Activated CD8-positive, alpha-beta memory T cell treated with anti-CD3 and anti-CD28 coated beads, Interleukin-2, amount 50 U/mL, for 48 hours (primary cell): ENCODE results near the gene IQCN.
"Not testable (repeated sequence)": the region's sequence is repeated elsewhere in the genome, so short reads cannot be mapped to it uniquely, and the experiment has no call there.

ENCODE experiments used
- DNase-seq: peaks from one replicate; pipeline ENCODE4 v3.0.0-alpha.2; 2020

Gene IQCN

DNA sequence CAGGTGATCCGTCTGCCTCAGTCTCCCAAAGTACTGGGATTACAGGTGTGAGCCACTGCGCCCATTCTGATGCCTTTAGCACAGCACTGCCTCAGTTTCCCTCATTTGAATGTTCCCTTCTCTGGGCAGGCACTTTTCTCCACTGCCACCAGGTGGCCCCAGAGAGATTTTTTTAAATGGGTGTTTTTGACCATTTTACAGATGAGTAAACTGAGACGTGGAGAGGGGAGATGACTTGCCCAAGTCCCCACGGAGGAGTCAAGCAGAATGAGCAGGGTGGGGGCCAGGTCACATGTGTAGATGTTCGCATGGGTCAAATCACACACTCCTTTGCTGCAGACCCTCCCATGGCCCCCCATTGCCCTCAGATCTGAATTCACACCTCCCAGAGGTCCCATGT lies 44.8 kb downstream of the IQCN start:
- no peak for DNase-seq

DNA sequence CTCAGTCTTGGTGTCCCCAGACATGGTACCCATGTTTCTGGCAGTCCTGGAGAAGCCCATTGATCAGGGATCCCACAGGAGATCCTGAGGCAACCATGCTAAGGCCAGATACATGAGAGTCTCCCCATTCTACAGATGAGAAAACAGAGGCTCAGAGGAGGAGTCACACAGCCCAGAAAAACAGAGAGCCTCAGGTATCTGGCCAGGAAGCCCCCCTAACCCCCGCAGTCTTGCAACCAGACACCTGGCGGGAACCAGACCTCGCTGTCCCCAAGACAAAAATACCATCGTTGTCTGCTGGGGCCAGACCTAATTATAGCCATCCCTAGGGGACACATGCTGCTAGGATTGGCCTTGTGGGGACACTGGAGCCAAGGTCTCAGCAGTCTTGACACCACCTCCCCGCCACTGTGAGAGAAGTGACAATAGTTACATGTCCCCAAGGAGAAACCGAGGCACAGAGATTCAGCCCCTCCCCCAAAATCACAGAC lies 46.4 kb downstream of the IQCN start:
- DNase-seq, result no peak

DNA sequence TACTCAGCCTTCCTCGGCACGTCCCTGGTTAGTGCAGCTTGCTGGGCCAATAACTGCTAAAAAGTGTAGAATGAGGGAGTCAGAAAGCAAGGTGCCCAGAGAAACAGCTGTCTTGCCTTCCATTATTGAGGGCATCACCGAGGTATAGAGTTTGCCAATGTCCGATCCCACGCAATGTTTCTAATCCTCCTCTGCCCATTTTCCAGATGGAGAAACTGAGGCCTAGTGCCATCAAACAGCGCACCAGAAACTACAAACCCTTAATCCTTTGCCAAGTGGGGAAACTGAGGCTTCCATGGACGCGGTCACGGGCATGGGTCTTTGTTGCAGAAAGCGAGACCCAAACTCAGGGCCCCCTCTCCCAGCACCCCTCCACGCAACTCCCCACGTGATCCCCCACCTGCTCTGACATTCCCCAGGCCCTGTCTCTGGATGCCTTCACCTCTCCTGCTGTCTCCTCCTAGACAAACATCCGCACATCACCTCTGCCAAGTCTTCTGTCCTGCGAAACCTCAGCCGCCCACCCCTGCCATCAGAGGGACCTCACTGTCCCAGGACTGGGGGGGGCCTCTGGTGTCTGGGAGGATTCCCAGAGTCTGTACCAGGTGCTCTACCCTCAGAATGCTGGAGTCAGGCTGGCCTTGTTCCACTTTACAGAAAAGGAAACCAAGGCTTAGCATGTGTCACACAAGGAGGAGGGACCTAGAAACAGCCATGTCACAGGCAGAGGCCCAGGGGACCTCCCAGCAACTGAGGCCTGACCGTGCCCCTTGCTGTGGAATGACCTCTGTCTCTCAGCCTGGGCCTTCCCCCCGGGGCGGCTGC lies 47.1 kb downstream of the IQCN start:
- no peak for DNase-seq

DNA sequence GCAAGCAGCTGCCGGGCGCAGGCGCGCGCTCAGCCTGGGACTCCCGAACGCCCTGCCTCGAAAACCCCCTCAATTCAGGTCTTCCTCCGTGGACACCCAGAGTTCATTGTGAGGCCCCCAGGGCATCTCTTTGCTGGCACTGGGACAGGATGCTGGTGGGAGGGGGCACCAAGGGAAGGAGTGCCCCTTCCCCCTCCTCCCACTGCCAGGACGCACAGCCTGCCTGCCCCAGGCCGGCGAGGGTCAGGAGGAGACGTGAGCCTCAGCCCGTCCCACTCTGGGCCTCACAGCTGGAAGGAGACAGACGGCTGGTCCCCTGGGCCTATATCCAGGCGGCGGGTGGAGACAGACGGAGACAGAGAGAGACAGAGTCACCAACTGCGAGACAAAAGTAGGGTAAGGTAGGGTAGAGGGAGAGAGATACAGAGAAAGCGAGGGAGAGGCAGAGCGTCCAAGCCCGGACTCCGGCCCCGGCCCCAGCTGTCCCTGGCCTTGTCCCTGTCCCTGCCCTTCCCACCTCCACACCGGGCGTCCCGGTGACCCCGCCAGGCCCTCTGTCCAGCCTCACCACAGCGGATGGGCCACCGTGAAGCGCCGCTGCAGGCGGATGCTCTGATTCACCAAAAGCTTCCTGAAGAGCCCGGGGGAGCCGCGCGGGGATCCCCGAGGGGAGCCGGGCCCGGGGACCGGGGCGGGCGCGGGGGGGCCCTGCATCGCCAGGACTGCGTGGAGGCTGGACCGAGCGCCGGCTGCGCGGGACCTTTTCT lies 48.4 kb downstream of the IQCN start, which contains the start of gene PDE4C:
Gene PDE4C, minus strand, starts transcription at position 737 of the 767 bp plus-strand sequence. Its CDS starts 23 bp downstream, at position 714.
- DNase-seq, result no peak

DNA sequence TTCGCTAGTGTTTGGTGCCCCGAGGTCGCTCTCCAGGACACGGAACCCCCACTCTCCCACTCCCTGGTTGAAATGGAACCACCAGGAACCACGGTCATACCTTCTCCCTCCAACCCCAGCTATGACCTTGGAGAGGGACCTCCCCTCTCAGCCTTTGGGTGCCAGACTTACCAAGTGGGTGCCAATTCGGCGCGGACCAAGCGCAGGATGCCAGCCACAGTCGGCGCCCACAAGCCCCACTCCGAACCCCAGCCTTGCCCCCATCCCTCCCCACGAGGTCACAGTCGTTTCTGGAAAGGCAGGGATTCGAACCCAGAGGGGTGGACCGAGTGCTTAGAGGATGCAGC lies 48.9 kb downstream of the IQCN start:
- DNase-seq, result peak; percentile 61

DNA sequence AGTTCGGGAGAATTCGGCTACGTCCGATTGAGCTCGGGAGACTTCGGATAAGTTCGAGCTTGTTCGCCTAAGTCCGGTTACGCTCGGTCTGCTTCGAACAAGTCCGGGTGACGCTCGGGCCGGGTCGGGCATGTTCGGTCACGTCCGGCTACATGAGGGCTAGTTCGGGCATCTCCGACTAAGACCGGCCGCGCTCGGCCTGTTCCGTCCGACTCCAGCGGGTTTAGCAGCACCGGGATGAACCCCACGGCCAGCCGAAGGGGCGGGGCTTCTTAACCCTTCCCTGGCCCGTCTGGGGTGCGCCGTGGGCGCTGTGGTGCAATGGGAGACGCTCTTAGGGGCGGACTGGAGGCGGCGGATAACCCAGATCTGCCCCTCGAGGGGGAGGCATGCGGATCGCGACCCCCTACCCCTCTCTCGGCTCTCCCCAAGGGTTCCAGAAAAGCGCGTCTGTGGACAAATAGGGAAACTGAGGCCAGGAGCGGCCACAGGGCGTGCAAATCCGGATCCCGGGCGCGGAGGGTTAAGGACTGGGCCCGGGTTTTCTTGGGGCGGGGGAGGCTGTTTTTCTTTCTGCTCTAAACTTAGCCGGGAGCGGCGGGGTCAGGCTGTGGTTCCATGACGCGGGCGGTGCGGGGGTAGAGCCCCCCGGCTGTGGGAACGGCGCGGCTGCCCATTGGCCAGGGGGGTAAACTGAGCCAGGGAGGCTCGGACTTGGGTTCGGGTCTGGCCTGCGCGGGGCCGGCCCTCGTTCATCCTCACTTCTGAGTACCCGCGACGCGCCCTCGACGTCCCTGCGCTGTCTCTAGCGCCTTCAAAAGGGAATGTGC lies 49.5 kb downstream of the IQCN start:
- DNase-seq, result peak; percentile 96

DNA sequence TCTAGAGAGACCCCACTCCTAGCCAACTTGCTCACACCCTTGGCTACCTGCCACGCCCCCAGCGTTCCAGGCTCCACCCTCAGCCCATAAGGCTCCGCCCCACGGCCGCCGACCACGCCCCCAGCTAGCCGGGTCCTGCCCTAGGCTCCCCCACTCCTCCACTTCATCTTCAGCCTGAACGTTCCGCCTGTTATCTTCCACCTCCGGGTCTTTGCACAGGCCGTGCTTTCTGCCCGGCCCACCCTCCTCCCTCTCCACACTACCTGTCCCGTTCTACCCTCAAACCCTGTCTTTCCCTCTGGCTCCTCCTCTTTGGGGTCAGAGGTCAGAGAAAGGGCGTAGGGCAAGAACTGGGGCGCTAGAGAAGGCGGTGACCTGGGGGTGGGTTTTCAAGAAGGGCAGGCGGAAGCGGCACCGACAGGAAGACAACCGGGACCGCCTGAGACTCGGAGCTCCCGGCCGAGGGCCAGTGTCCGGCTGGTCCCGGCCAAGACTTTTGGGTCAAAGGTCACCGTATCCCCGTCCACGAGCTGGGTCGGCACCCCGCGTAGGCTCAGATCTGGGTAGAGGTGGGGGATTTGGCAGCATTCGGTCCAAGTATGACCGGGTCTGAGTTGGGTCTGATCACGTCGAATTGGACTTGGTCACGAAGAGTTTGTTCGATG lies 50.3 kb downstream of the IQCN start:
- DNase-seq, result peak; percentile 83

DNA sequence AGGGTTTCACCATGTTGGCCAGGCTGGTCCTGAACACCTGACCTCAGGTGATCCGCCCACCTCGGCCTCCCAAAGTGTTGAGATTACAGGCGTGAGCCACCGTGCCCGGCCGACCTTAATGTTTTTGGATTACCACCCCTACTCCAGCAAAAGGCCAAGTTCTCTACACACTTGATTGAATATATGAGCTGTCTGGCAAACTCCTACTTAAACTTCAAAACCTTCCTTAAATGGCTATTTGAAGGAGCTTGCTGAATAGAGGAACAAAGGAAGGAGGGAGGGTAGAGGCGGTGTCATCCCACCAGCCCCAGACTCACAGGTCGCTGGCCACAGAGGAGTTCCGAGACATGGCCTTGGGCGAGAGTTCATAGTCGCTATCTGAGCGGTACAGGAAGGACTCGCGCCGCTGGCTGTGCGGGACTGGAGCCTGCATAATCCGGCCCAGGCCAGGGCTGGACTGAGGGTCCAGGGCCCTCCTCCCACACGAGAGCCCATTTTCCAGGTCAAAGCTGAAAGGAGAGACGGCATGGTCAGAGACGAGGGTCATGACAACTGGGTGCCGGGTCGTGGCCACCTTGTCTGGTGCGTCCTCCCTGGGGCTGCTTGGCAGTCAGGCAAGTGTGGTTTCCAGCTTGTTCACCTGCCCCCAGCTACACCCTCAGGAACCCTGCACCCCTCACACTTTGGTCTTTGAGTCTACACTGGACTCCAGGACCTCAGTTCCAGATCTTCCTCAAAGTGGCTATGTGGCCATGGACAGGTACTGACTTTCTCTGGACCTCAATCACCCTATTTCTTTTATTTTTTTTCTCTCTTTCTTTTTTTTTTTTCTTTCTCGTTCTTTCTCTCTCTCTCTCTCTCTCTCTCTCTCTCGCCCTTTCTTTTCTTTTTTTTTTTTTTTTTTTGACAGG lies 52.2 kb downstream of the IQCN start:
- DNase-seq, result no peak

DNA sequence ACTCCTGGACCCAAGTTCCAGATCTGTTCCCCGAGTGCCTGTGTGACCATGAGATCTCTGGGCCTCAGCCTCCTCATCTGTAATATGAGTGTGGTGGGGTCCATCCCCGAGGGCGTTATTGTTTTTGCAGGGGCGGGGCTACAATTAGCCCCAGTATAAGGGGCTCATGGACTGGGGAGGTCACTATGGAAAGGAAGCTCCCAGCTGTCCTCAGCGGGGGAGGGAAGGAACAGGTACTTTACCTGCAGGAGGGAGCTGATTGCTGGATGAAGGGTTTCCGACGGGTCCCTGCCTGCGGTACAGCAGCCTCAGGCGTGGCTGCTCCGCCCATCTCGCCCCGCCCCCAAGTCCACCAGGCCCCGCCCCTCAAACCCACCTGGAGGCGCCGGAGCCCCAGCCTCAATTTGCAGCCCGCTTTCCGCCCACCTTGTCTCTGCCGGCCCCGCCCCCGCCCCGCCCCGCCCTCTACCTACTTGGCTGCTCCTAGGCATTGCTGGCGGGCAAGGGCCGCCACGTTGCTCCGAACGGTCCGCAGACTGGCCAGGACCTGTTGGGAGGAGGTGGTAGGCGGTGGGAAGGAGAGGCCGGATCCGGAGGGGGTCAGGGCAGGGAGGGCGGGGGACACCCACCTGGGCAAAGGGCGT lies 53.5 kb downstream of the IQCN start:
- no peak for DNase-seq

DNA sequence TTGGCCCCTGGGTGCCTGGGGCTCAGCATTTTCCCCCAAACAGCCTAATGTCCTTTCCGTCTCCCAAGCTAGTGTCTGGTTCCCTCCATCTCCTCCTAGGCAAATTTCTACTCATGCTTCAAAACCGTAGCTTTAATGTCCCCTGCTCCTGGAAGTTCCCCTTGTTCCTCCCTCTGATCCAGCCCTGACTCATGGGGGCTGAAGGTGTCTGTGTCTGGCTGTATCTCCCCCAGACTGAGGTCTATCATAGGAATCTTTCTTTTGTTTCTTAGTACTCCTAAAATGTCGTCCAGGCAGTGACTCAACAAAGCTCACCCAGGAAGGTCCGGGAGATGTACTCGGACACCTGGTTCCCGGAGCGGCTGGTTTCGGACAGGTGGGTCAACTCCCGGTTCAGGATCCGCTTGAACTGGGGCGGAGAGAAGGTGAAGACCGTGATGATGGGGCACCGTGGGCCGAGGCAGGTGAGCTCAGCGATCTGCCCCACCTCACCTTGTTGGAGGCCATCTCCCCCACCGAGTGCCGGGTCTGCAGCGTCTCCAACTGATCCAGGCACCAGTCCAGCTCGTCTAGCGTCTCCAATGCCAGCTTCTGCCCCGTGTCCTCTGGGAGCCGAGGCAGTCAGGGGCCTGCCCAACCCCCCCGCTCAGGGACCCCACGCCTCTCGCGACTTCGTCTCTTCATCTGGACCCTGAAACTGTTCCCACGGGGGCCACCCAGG lies 54.2 kb downstream of the IQCN start:
- no peak for DNase-seq

DNA sequence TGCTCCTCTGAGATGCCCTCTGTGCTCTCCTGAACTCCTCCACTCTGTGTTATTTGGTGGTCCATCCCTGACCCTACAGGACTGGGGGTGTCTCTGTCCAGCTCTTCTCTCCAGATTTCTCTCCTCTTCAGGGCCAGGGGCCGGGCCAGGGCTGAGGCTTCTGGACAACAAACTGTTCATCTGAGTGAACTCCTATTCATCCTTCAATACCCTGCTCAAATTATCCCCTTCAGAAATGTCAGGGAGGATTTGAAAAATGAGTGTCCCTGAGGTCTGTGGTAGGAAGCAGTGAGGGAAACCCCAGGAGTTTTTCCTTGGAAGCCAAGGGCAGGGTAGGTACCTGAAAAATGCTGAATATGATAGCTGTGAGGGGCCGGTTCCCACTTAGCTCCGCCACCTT lies 55.7 kb downstream of the IQCN start:
- no peak for DNase-seq

DNA sequence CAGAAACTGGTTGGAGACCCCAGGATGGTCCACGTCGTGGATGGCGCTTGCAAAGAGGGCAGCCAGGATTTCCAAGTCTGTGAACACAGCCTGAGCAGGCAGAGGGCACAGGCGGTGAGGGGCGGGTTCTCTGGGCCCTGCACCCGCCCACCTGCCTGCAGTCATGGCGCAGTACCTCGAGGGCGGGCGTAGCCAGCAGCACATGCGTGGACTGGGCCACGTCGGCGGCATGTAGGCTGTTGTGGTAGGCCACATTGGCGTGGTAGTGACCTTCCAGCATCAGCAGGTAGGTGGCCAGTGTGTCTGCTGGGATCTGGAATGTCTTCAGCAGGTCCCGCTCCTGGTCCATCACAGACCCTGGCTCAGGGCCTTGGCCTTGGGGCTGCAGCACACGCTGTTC lies 56.1 kb downstream of the IQCN start:
- DNase-seq, result no peak

DNA sequence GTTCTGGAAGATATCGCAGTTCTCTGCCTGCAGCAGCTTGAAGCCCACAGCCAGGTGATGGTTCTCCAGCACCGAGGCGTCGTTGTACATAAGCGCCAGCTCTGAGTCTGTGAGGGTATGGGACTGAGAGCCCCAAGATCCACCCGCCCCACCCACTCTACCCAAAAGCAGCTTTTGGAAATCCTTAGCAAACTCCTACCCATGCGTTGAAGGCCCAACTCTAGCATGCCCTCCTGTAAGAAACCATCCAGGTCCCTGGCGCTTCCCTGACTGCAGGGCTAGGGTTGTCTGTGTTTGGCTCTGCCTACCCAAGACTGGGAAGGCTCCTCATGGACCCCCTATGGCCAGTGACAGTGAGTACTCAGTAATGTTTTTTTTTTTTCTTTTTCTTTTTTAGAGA lies 57.5 kb downstream of the IQCN start:
- DNase-seq, result no peak

DNA sequence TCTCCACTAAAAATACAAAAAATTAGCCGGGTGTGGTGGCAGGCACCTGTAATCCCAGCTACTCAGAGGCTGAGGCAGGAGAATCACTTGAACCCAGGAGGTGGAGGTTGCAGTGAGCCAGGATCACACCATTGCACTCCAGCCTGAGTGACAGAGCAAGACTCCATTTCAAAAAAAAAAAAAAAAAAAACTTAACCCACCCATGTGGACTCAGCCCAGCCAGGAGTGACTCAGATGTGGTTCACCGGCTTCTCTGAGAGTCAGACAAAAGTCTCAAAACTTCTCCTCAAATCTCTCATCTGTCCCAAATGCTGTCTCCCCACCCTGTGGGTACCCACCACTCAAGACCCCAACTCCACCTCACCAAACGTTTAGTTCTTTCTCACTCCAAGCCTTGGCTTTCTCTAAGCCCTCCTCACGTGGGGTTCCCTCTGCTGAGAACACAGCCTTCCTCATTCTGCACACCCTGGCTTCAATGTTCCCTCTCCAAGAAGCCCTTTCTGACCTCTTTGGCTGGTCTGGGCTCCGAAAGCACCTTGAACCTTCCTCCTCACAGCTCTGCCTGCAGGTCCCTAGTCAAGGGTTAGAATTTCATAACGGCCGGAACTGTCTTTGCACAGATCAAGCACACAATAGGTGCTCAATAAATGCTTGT lies 59.3 kb downstream of the IQCN start:
- DNase-seq, result no peak

DNA sequence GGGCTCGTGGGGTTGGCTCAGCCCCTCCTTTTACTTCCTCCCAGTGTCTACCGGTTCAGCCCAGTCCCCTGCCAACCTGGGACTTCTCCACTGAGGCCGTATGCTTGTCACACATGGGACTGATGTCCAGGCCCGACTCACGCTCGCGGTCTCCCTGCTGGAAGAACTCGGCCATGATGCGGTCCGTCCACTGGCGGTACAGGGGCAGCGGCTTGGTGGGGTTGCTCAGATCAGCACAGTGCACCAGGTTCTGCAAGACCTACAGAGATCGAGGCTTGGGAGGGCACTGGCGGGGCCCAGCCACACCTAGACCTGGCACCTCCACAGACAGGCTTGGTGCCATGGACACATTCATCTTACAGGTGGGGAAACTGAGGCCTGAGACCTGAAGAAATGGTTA lies 62.6 kb downstream of the IQCN start:
- DNase-seq, result no peak

DNA sequence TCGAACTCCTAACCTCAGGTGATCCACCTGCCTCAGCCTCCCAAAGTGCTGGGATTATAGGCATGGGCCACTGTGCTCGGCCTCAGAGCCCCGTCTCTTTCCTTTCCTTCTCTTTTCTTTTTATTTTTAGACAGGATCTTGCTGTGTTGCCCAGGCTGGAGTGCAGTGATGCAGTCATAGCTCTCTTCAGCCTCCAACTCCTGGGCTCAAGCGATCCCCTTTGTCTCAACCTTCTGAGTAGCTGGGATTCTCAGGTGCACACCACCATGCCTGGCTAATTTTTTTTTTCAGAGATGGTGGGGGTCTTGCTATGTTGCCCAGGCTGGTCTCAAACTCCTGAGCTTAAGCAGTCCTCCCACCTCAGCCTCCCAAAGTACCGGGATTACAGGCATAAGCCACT lies 64.3 kb downstream of the IQCN start:
- not testable (repeated sequence) for DNase-seq

DNA sequence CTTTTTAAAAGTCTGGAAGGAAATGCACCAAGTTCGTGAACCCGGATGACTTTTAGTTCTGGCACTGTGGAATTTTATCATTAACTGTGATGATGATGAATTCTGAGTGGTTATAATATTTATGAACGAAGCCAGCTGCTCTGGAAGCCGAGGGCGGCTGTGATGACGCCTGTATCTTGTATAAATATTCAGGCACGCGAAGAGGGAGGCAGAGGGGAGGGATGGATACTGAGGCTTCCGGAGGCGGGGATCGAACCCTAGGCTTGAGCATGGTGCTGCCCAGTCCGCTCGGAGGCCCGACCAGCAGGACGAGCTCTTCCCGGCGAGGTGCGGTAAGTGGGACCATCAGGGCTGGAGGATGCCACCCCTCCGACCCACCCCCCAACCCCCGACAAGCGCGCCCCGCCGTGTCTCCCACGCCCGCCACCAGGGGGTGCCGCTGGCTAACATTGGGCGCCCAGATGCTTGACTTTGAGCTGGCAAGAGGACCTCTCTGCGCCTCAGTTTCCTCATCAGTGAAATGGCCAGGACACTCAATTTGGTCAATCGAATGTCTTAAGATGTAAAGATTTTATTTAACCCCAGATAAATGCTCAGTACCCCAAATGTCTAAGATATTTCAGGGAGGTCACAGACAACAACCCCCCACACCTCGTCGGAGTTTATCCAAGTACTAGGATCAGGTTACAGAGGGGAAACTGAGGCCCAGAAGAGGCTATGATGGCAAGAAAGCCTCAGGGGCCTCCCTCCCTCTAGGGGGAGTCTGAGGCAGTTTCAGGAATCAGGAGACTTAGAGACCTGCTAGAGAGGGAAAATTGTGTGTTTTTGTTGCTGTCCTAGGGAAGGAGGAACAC lies 65.9 kb downstream of the IQCN start:
- peak; percentile 85 for DNase-seq
